ENCODE measurements around the gene MAS1L. TPM values are rescaled to one million over a fixed set of nuclear protein-coding genes. Genes with fewer than 3 reads are reported as not detected.

The MAS1L gene
- total RNA-seq, 4 donors from 2014 or later, result 0.37 to 0.48 TPM; not detected in 2

GRCh38 chr6:29500594-29500993, 12.8 kb upstream of the MAS1L start:
- intact Hi-C loops (cut with DNase I; ENCODE audit: low total_unique reads), result no loop called here
- TF ChIP-seq POLR2A (IDR thresholded peaks at IDR 0.05) (no peak), CTCF (IDR thresholded peaks at IDR 0.05) (no peak)
- Histone ChIP-seq H3K4me3 (no peak overlapping the region), H3K36me3 (no peaks in the 10 kb centered on the region), H3K4me1 (no peaks in the 10 kb centered on the region), H3K9me3 (no peaks in the 10 kb centered on the region), H3K27ac (no peak overlapping the region), H3K27me3 (no peaks in the 10 kb centered on the region)
- DNase-seq, result no peak

GRCh38 chr6:29499704-29500103, 11.9 kb upstream of the MAS1L start:
- intact Hi-C loops (cut with DNase I; ENCODE audit: low total_unique reads), result no loop called here
- H3K9me3 ChIP-seq, result no peaks in the 10 kb centered on the region

GRCh38 chr6:29496961-29497360, 9.2 kb upstream of the MAS1L start:
- Histone ChIP-seq H3K9me3 (no peaks in the 10 kb centered on the region), H3K4me1 (no peaks in the 10 kb centered on the region), H3K27ac (no peak overlapping the region), H3K4me3 (no peak overlapping the region), H3K36me3 (no peaks in the 10 kb centered on the region), H3K27me3 (no peaks in the 10 kb centered on the region)
- no peak for TF ChIP-seq CTCF (IDR thresholded peaks at IDR 0.05)
- no peak for TF ChIP-seq POLR2A (IDR thresholded peaks at IDR 0.05)
- DNase-seq, result no peak
- intact Hi-C loops (cut with DNase I; ENCODE audit: low total_unique reads), result no loop called here

More at GRCh38 chr6:29499704-29500103, 11.9 kb upstream of the MAS1L start:
- H3K36me3 ChIP-seq, result no peaks in the 10 kb centered on the region
- no peak for DNase-seq
- H3K4me3 ChIP-seq, result no peak overlapping the region
- no peak overlapping the region for H3K27ac ChIP-seq
- H3K4me1 ChIP-seq, result no peaks in the 10 kb centered on the region
- TF ChIP-seq POLR2A (IDR thresholded peaks at IDR 0.05) (no peak), CTCF (IDR thresholded peaks at IDR 0.05) (no peak)
- no peaks in the 10 kb centered on the region for H3K27me3 ChIP-seq

GRCh38 chr6:29495571-29495970, 7.8 kb upstream of the MAS1L start:
- intact Hi-C loops (cut with DNase I; ENCODE audit: low total_unique reads), result no loop called here
- Histone ChIP-seq H3K36me3 (no peaks in the 10 kb centered on the region), H3K27me3 (no peaks in the 10 kb centered on the region), H3K9me3 (no peaks in the 10 kb centered on the region), H3K4me3 (no peak overlapping the region), H3K4me1 (no peaks in the 10 kb centered on the region), H3K27ac (no peak overlapping the region)
- no peak for TF ChIP-seq CTCF (IDR thresholded peaks at IDR 0.05)
- no peak for TF ChIP-seq POLR2A (IDR thresholded peaks at IDR 0.05)
- DNase-seq, result no peak

- no peaks in the 10 kb centered on the region for H3K9me3 ChIP-seq
- no peak for TF ChIP-seq CTCF (IDR thresholded peaks at IDR 0.05)
Measured at GRCh38 chr6:29494131-29494530, 6.4 kb upstream of the MAS1L start.

More at GRCh38 chr6:29494131-29494530, 6.4 kb upstream of the MAS1L start:
- H3K27me3 ChIP-seq, result no peaks in the 10 kb centered on the region
- no peak overlapping the region for H3K27ac ChIP-seq
- no peak for DNase-seq
- no peak overlapping the region for H3K4me3 ChIP-seq
- intact Hi-C loops (cut with DNase I; ENCODE audit: low total_unique reads), result no loop called here
- no peaks in the 10 kb centered on the region for H3K36me3 ChIP-seq
- no peaks in the 10 kb centered on the region for H3K4me1 ChIP-seq
